AG04449 (cell line): ENCODE results near the gene PREX1.

Source experiments
- CTCF ChIA-PET: fragments of 350-600 bp; formaldehyde crosslinking; extraction: SDS; loops from one replicate; lab custom pipeline; 2021; ENCODE audit warnings: antibody characterized with exemption; lab: Yijun Ruan, JAX
- POLR2A ChIA-PET: fragments of 400-600, 350-600 bp; formaldehyde crosslinking; extraction: SDS; loops from one replicate; lab custom pipeline; 2020; ENCODE audit warnings: antibody characterized with exemption, inconsistent platforms; lab: Yijun Ruan, JAX
- DNase-seq: peaks from one replicate; pipeline ENCODE4 v3.0.0-alpha.2; 2010; ENCODE audit warnings: low read depth, low spot score
- H3K4me3 ChIP-seq: 2 replicates; pipeline ENCODE4 v1.5.1; 2011; ENCODE audit warnings: low read depth, mild to moderate bottlenecking, control low read depth, low read length
- CTCF ChIP-seq: IDR thresholded peaks from one replicate; pipeline ENCODE4 v1.5.1; 2011; ENCODE audit warnings: mild to moderate bottlenecking, moderate library complexity, low read length, control low read depth, inconsistent platforms; ENCODE audit not compliant: insufficient read depth; ENCODE audit errors: missing control alignments

The PREX1 gene

GRCh38 chr20:48795732-48796131 is 32.1 kb downstream of the PREX1 start:
- CTCF ChIA-PET = no interaction called here
- TF ChIP-seq CTCF = no peak

GRCh38 chr20:48794816-48795457 is 32.9 kb downstream of the PREX1 start:
- DNase-seq = no peak
- no peak for TF ChIP-seq CTCF
- ChIA-PET CTCF (no interaction called here), POLR2A (no interaction called here)
- H3K4me3 ChIP-seq = no peak overlapping the region

More at GRCh38 chr20:48795732-48796131, 32.1 kb downstream of the PREX1 start:
- DNase-seq = no peak
- H3K4me3 ChIP-seq = no peak overlapping the region
- POLR2A ChIA-PET = no interaction called here

GRCh38 chr20:48794360-48794759 is 33.4 kb downstream of the PREX1 start:
- CTCF ChIA-PET = no interaction called here
- no peak for DNase-seq
- POLR2A ChIA-PET = no interaction called here
- TF ChIP-seq CTCF = no peak
- H3K4me3 ChIP-seq = no peak overlapping the region

GRCh38 chr20:48793776-48794175 is 34.0 kb downstream of the PREX1 start:
- no peak for DNase-seq
- ChIA-PET CTCF (no interaction called here), POLR2A (no interaction called here)
- H3K4me3 ChIP-seq = no peak overlapping the region
- no peak for TF ChIP-seq CTCF

- no peak overlapping the region for H3K4me3 ChIP-seq
- peak; percentile 28 for DNase-seq
- TF ChIP-seq CTCF = no peak
- CTCF ChIA-PET = interaction anchor here (1.1 kb wide), 1 partner anchor 113 kb away, joined by 3 read pairs; no protein-coding TSS in a partner anchor
- POLR2A ChIA-PET = no interaction called here
Observed at GRCh38 chr20:48791666-48792071, 36.1 kb downstream of the PREX1 start.

GRCh38 chr20:48791014-48791413 is 36.8 kb downstream of the PREX1 start:
- CTCF ChIA-PET = no interaction called here
- no peak for DNase-seq
- no peak for TF ChIP-seq CTCF

More at GRCh38 chr20:48791014-48791413, 36.8 kb downstream of the PREX1 start:
- POLR2A ChIA-PET = no interaction called here
- no peak overlapping the region for H3K4me3 ChIP-seq
